Measurements from ENCODE around the gene COPS9.

The COPS9 gene

GRCh38 chr2:240143801-240144648, 7.9 kb upstream of the COPS9 start:
- no peak overlapping the region for H3K4me3 ChIP-seq (ENCODE audit: low read depth, low read length)
- peak; percentile 98 for TF ChIP-seq CTCF (IDR thresholded peaks at IDR 0.05; ENCODE audit: borderline replicate concordance, insufficient read depth, low read depth, low read length)

- H3K4me3 ChIP-seq (ENCODE audit: low read depth, low read length) = no peak overlapping the region
- TF ChIP-seq CTCF (IDR thresholded peaks at IDR 0.05; ENCODE audit: borderline replicate concordance, insufficient read depth, low read depth, low read length) = no peak
These were observed 7.2 kb upstream of the COPS9 start for GRCh38 chr2:240143276-240143675.

- no peak overlapping the region for H3K4me3 ChIP-seq (ENCODE audit: low read depth, low read length)
- no peak for TF ChIP-seq CTCF (IDR thresholded peaks at IDR 0.05; ENCODE audit: borderline replicate concordance, insufficient read depth, low read depth, low read length)
These were observed 6.8 kb upstream of the COPS9 start for GRCh38 chr2:240142859-240143258.

- H3K4me3 ChIP-seq (ENCODE audit: low read depth, low read length) = no peak overlapping the region
- no peak for TF ChIP-seq CTCF (IDR thresholded peaks at IDR 0.05; ENCODE audit: borderline replicate concordance, insufficient read depth, low read depth, low read length)
These were observed 6.2 kb upstream of the COPS9 start for GRCh38 chr2:240142256-240142775.

GRCh38 chr2:240141736-240142135, 5.6 kb upstream of the COPS9 start:
- TF ChIP-seq CTCF (IDR thresholded peaks at IDR 0.05; ENCODE audit: borderline replicate concordance, insufficient read depth, low read depth, low read length) = no peak

GRCh38 chr2:240140920-240141319, 4.8 kb upstream of the COPS9 start:
- no peak for TF ChIP-seq CTCF (IDR thresholded peaks at IDR 0.05; ENCODE audit: borderline replicate concordance, insufficient read depth, low read depth, low read length)
- H3K4me3 ChIP-seq (ENCODE audit: low read depth, low read length) = no peak overlapping the region

More at GRCh38 chr2:240141736-240142135, 5.6 kb upstream of the COPS9 start:
- H3K4me3 ChIP-seq (ENCODE audit: low read depth, low read length) = no peak overlapping the region

GRCh38 chr2:240140511-240140910, 4.4 kb upstream of the COPS9 start, which contains the start of gene OTOS:
Gene OTOS (minus strand): TSS chr2:240140658. CDS start chr2:240140326, 332 bp downstream.
- no peak for TF ChIP-seq CTCF (IDR thresholded peaks at IDR 0.05; ENCODE audit: borderline replicate concordance, insufficient read depth, low read depth, low read length)
- no peak within 1 kb of the TSS for H3K4me3 ChIP-seq (ENCODE audit: low read depth, low read length)
